Aorta (tissue), 5 donors: ENCODE measurements around the gene MICU1. TPM values are rescaled to one million over a fixed set of nuclear protein-coding genes. Genes with fewer than 3 reads are reported as not detected.
"Not testable (repeated sequence)": the region's sequence is repeated elsewhere in the genome, so short reads cannot be mapped to it uniquely, and the experiment has no call there.

Source experiments
- ATAC-seq: fragments of 200-7000 bp; cut with Tn5 transposase; one replicate; pipeline ENCODE4 v1.9.1; 2022; ENCODE audit warnings: moderate library complexity; ENCODE audit not compliant: low FRiP score
- DNase-seq, 2 donors: peaks; one replicate each; pipeline ENCODE4 v3.0.0-alpha.2; 2020
- H3K27ac ChIP-seq, 2 donors: one replicate each; pipeline ENCODE4 v1.5.1; 2013; ENCODE audit warnings: low read length in 2 of 2, mild to moderate bottlenecking in 2 of 2, moderate library complexity in 2 of 2, control low read depth in 1 of 2, inconsistent platforms in 1 of 2, low read depth in 1 of 2
- H3K27me3 ChIP-seq, 2 donors: one replicate each; pipeline ENCODE4 v1.6.1; 2013; ENCODE audit warnings: control low read depth in 1 of 2, low read length in 1 of 2, mild to moderate bottlenecking in 1 of 2, moderate library complexity in 1 of 2; ENCODE audit not compliant: insufficient read depth in 2 of 2, control insufficient read depth in 1 of 2
- H3K36me3 ChIP-seq, 2 donors: one replicate each; pipeline ENCODE4 v1.6.1; 2013; ENCODE audit warnings: control low read depth in 1 of 2, low read length in 1 of 2, mild to moderate bottlenecking in 1 of 2; ENCODE audit not compliant: insufficient read depth in 2 of 2, control insufficient read depth in 1 of 2
- H3K4me1 ChIP-seq, 2 donors: one replicate each; pipeline ENCODE4 v1.6.1; 2013; ENCODE audit warnings: low read length in 2 of 2, control low read depth in 1 of 2, mild to moderate bottlenecking in 1 of 2, moderate library complexity in 1 of 2; ENCODE audit not compliant: insufficient read depth in 2 of 2, control insufficient read depth in 1 of 2
- H3K4me3 ChIP-seq, 2 donors: one replicate each; pipeline ENCODE4 v1.5.1; 2013; ENCODE audit warnings: low read length in 2 of 2, control low read depth in 1 of 2, mild to moderate bottlenecking in 1 of 2
- H3K9me3 ChIP-seq: one replicate; pipeline ENCODE4 v1.6.1; 2013; ENCODE audit warnings: mild to moderate bottlenecking, low read length; ENCODE audit not compliant: control insufficient read depth
- WGBS, 2 donors: extraction: QIAGEN DNeasy Blood & Tissue Kit; methylation state at CpG; one replicate each; pipeline ENCODE4 v1.1.7; 2013; 5-methylcytosine and 5-hydroxymethylcytosine counted together
- intact Hi-C, 2 donors: fragments of 100-400 bp; cut with DNase I; formaldehyde crosslinking; loops; one replicate each; pipeline versions ENCODE4 v1.14.2 to v1.15.0; 2022
- polyA plus RNA-seq, 2 donors: library from polyadenylated mRNA; stranded (reverse); fragments of 200-250 nt; gene quantifications; one replicate each; pipeline ENCODE4 v1.2.3, GENCODE V29; 2013
- total RNA-seq, 2 donors: library from RNA; stranded (reverse); fragmentation: NEBNext Ultra II Directional; extraction: Animal tissue kit (Norgen Biotek cat#: 25700); gene quantifications; one replicate each; pipeline ENCODE4 v1.2.1, GENCODE V29; 2021
- donor health status: healthy with polysubstance abuse.
- donor health status: Bipolar disorder and iron deficiency.
- donor health status: DM: no; HTN: no; CAD: no.
- donor health status: DM: no; HTN: no; CAD: no.
- donor health status: DM: yes; HTN: yes; CAD: no.

MICU1 gene
- total and polyA plus RNA-seq, 4 donors, result 23.7 to 40.7 (median 37.5) TPM

DNA sequence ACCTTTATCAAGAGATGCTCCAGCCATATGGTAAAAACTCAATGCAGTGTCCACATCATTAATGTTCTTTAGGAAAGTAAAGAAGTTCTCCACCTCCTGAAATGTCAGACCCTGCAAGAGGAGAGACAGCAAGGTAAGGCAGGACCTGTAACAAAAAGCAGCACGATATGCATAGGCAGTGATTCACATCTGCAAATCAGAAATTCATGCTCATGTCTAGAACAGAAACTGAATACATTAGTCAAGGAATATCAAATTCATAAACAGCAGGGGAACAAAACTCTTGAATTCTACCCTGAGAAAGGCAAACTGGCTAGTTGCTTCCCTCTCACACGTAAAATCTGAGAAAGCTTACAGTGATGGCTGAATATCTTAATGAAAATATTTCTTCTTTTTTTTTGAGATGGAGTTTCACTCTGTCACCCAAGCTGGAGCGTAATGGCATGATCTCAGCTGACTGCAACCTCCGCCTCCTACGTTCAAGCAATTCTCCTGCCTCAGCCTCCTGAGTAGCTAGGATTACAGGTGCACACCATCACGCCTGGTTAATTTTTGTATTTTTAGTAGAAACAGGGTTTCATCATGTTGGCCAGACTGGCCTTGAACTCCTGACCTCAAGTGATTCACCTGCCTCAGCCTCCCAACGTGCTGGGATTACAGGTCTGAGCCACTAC, 217.8 kb downstream of the MICU1 start:
- WGBS, 2 donors, result 85 to 90% methylated on average over 7 of the region's 7 CpGs
- H3K27me3 ChIP-seq, result no peaks in the 10 kb centered on the region
- no peak overlapping the region for H3K4me3 ChIP-seq
- DNase-seq (no peak), ATAC-seq (no peak)
- no peaks in the 10 kb centered on the region for H3K9me3 ChIP-seq
- no peak overlapping the region for H3K27ac ChIP-seq
- H3K36me3 ChIP-seq, result no peaks in the 10 kb centered on the region
- no peaks in the 10 kb centered on the region for H3K4me1 ChIP-seq
- intact Hi-C loops, result no loop called here

DNA sequence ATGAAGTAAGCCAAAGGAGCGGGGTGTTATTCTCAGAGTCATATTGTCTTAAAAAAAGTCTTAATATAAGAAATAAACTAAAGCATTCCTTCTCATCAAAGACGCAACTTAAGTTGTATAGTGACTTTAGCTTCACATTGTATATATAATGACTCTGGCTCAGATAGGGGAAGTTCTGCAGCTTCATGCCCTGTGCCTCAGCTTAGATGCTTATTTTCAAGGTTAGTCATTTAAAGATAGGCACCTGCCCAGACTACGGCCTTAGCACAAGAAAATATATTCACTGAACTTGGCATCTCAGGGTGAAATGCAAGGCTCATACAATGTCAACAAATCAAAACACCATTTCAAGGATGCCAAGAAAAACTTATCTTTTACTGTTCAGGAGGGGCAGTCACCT, 218.4 kb downstream of the MICU1 start:
- Histone ChIP-seq H3K27ac (no peak overlapping the region), H3K9me3 (no peaks in the 10 kb centered on the region), H3K36me3 (no peaks in the 10 kb centered on the region), H3K4me3 (no peak overlapping the region), H3K27me3 (no peaks in the 10 kb centered on the region), H3K4me1 (no peaks in the 10 kb centered on the region)
- no peak for DNase-seq
- intact Hi-C loops, result no loop called here
- no peak for ATAC-seq
- WGBS, 2 donors, result 81 to 83% methylated on average over 3 of the region's 3 CpGs

DNA sequence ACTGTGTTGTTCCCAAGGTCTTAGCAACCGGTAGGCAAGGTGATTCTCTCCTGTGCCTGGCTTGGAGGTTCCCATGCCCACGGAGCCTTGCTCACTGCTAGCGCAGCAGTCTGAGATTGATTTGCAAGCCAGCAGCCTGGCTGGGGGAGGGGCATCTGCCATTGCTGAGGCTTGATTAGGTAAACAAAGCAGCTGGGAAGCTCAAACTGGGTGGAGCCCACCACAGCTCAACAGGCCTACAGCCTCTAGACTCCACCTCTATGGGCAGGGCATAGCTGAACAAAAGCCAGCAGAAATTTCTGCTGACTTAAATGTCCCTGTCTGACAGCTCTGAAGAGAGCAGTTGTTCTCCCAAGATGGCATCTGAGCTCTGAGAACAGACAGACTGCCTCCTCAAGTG, 230.3 kb downstream of the MICU1 start:
- H3K27ac ChIP-seq, H3K27me3 ChIP-seq, H3K36me3 ChIP-seq, H3K4me3 ChIP-seq, ATAC-seq, H3K4me1 ChIP-seq, intact Hi-C loops, H3K9me3 ChIP-seq: not testable (repeated sequence)
- peak in 1 of 2 donors; percentile 58 for DNase-seq
- 94 to 95% methylated on average over 3 of the region's 3 CpGs for WGBS, 2 donors

DNA sequence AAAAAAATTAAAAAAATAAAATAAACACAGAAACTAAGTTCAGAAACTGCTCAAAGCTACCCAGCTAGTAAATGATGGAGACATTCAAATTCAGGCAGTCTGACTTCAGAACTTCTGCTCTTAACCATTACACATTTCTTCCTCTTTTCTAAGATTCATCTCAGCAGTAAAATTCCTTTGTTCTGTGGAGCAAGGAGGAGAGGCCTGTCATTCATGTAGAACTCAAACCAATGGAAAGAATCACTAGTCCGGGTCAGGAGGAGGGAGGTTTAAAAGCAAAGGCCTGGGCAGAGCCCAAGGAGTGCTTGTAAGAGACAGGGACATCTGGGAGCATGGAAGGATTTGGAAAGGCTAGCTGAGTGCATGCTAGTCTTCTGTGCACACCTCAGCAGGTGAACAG, 233.3 kb downstream of the MICU1 start:
- no peak for ATAC-seq
- no peaks in the 10 kb centered on the region for H3K9me3 ChIP-seq
- H3K4me3 ChIP-seq, result no peak overlapping the region
- H3K27ac ChIP-seq, result no peak overlapping the region
- intact Hi-C loops, result no loop called here
- no peak for DNase-seq
- 81 to 87% methylated on average over 1 of the region's 1 CpG for WGBS, 2 donors
- no peaks in the 10 kb centered on the region for H3K4me1 ChIP-seq
- H3K27me3 ChIP-seq, result no peaks in the 10 kb centered on the region
- H3K36me3 ChIP-seq, result peaks cover 2 to 3% of the 10 kb centered on the region in 2 donors

DNA sequence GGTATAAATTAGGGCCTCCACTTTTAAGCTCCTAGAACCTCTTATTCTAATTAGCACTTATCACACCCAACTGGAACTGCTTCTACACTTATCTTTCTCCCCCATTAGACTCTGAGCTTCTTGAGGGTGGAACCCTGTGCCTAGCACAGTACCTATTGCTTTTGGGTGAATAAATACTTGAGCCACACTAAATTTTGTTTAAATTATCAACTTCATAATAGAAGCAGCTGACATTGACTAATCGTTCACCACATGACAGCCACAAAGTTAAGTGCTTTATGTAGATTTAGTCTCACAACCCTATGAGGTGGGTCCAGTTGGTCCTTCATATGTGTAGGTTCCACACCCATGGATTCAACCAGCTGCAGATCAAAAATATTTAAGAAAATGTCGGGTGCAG, 235.1 kb downstream of the MICU1 start:
- intact Hi-C loops, result no loop called here
- DNase-seq (no peak), ATAC-seq (no peak)
- no peaks in the 10 kb centered on the region for H3K27me3 ChIP-seq
- H3K4me1 ChIP-seq, result no peaks in the 10 kb centered on the region
- H3K36me3 ChIP-seq, result peaks cover 2 to 3% of the 10 kb centered on the region in 2 donors
- H3K27ac ChIP-seq, result no peak overlapping the region
- H3K4me3 ChIP-seq, result no peak overlapping the region
- no peaks in the 10 kb centered on the region for H3K9me3 ChIP-seq
- 92 to 97% methylated on average over 2 of the region's 2 CpGs for WGBS, 2 donors

DNA sequence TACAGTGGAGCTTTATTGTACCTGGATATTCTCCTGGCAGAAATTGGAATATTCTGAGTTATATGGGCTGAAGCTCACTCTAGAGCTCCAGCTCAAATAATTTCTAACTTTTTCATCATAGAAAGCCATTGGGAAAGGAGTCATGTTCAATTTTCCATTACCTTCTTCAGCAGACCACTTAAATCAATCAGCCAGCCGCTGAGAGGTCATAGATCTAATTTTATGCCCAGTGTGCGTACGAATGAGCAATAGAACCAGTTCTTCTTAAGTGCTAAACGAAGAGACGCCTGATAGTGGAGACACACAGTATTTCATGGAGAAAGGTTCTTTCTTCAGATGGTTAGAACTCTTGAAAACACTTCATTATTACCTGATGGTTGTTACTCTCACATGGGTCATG, 236.2 kb downstream of the MICU1 start:
- Histone ChIP-seq H3K9me3 (no peaks in the 10 kb centered on the region), H3K27ac (no peak overlapping the region), H3K4me3 (no peak overlapping the region), H3K36me3 (peaks cover 2 to 3% of the 10 kb centered on the region in 2 donors), H3K27me3 (no peaks in the 10 kb centered on the region), H3K4me1 (no peaks in the 10 kb centered on the region)
- intact Hi-C loops, result no loop called here
- DNase-seq (no peak), ATAC-seq (no peak)
- 94 to 96% methylated on average over 5 of the region's 5 CpGs for WGBS, 2 donors

DNA sequence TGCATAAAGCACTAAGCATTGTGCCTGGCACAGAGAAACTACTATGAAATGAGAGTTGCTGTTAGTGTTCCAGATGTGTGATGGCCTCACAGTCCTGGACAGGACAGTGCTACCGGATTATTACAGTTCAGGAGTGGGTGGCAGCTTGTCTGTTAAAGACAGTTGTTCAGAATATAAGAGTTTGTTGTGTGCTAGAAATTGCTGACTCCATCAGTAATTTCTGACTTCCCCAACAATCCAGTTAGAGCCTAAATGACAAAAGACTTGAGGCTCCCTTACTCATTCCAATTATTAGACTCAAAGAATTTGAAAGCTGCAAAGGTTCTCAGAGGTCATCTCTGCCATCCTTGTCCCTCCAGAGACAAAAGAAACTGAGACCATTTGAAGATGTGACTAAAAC, 236.9 kb downstream of the MICU1 start:
- intact Hi-C loops, result no loop called here
- no peak overlapping the region for H3K27ac ChIP-seq
- H3K4me1 ChIP-seq, result no peaks in the 10 kb centered on the region
- ATAC-seq, result no peak
- no peak overlapping the region for H3K4me3 ChIP-seq
- no peak for DNase-seq
- WGBS, 2 donors, result 92 to 97% methylated on average over 1 of the region's 1 CpG
- H3K9me3 ChIP-seq, result no peaks in the 10 kb centered on the region
- H3K27me3 ChIP-seq, result no peaks in the 10 kb centered on the region
- peaks cover 2 to 3% of the 10 kb centered on the region in 2 donors for H3K36me3 ChIP-seq

DNA sequence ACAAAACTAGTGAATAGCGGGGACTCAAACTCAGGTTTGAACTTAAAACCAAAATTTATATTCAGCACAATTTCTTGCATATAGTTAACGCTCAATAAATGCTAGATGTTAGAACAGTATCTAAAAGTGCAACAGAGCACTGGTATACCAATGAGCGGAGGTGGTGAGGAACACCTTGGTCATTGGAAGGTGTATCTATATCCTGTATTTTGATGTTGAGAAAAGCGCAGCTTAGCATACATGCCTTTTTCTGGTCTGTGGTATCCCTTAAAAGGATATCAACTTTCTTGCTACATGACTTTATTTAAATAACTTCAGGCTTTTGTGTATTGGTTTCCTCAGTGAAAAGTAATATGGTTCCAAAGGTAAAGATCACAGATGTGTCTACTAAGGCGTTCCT, 237.8 kb downstream of the MICU1 start:
- H3K36me3 ChIP-seq, result peaks cover 2 to 3% of the 10 kb centered on the region in 2 donors
- H3K4me1 ChIP-seq, result no peaks in the 10 kb centered on the region
- no peak overlapping the region for H3K4me3 ChIP-seq
- 97 to 99% methylated on average over 5 of the region's 5 CpGs for WGBS, 2 donors
- no peaks in the 10 kb centered on the region for H3K27me3 ChIP-seq
- no peaks in the 10 kb centered on the region for H3K9me3 ChIP-seq
- ATAC-seq, result no peak
- no peak for DNase-seq
- intact Hi-C loops, result no loop called here
- no peak overlapping the region for H3K27ac ChIP-seq

DNA sequence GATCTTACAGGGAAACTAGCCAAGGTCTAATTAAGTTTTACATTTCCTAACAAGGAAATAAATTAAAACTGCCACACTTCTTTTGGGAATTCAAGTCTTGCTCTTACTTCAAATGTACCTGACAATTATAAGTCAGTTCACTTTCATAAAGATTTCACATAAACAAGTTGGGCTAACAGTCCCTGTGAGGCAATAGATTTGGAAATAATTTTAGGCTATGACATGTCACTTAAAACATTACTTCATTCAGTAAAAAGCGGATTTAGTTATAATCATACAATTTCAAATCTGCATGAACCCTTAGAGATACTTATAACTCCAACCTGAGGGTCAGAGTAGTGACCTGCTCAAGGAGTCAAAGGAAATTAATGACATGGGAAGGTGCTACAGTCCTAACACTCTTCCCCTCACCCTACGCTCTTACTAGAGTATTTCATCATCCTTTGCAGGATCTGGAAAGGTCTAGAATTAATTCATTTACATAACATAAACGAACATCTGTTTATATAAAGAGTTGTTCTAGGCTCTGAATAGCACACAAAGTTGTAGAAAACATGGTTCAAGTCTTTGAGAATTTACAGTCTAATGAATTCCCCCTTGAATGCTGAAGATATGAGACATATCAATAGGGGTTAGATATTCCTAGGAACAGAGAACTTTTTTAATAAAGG, 238.8 kb downstream of the MICU1 start:
- ATAC-seq (no peak), DNase-seq (no peak)
- no peaks in the 10 kb centered on the region for H3K4me1 ChIP-seq
- H3K27me3 ChIP-seq, result no peaks in the 10 kb centered on the region
- intact Hi-C loops, result no loop called here
- H3K27ac ChIP-seq, result no peak overlapping the region
- H3K4me3 ChIP-seq, result no peak overlapping the region
- no peaks in the 10 kb centered on the region for H3K9me3 ChIP-seq
- 77 to 79% methylated on average over 3 of the region's 3 CpGs for WGBS, 2 donors
- H3K36me3 ChIP-seq, result peaks cover 0 to 3% of the 10 kb centered on the region in 2 donors
